HG03139 (cell line): ENCODE data around the gene DENND2A.
"Not testable (repeated sequence)": the region's sequence is repeated elsewhere in the genome, so short reads cannot be mapped to it uniquely, and the experiment has no call there.

Experiments
- ATAC-seq: cut with Tn5 transposase; IDR thresholded peaks from one replicate; pipeline ENCODE4 v1.9.1; 2021; ENCODE audit not compliant: unreplicated experiment

The DENND2A gene

DNA sequence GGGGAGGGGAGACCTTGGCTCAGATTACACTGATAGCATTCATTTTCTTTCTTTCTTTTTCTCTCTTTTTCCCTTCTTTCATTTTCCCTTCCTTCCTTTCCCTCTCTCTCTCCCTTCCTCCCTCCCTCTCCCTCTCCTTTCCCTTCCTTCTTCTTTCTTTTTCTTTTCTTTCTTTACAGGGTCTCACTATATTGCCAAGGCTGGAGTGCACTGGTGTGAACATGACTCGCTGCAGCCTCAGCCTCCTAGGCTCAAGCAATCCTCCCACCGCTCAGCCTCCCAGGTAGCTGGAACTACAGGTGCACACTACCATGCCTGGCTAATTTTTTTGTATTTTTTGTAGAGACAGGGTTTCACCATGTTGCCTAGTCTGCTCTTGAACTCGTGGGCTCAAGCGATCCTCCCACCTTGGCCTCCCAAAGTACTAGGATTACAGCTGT lies 88.4 kb downstream of the DENND2A start:
- no peak for ATAC-seq

DNA sequence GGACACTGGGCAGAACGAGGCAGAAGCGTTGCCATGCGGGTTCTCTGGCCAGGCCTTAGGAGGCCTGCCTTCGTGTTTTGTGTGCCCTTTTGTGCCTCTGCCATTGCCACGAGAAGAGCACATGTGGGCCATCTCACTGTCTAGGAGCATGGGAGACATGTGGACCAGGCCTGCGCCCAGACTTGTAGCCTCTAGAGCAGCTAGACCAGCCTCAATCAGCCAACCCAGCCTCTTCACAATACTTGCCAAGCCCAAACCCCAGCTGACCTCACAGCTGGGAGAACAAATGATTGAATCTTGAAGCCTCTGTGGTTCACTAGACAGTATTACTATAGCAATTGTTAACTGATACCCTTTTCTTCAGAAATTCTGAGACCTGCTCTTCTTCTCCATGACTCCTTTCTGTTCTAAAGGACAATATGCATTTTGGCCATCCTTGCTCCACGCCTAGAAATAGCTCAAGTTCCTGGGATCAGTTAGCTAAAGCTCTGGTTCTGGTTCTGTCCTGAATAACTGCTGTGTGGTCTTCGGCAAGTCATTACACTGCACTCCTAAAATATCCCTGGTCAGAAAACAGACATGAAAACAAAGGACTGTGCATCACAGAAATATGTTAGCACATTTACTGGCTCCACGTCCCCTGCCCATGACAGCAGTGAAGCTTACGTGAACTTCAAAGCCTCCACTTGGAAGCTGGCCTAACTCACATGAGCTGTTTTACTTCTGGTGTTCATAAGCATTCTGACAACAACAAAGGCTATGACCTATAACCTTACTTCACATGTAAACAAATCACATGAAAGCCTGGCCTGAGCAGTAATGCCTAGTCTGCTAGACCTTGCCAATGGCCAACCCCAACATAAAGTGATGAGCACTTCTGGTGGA lies 89.0 kb downstream of the DENND2A start:
- ATAC-seq = no peak

DNA sequence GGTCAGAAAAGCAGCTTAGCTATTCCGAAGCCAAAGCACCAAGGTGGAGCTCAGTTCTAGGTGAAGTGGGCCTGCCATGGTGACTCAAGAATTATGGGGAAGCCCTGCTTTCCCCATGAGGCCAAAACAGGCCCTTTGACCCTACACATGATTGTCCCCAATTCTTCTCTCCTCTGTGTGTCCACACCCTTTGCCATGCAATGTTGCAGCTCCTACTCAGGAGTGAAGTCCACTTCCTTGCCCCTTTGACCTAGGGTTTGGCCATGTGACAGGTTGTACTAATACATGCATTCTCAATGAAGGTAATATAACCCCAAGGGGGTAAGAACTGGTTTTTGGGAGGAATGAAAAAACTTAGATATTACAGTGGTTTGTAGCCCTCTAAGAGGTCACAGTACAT lies 93.7 kb downstream of the DENND2A start:
- ATAC-seq = no peak

DNA sequence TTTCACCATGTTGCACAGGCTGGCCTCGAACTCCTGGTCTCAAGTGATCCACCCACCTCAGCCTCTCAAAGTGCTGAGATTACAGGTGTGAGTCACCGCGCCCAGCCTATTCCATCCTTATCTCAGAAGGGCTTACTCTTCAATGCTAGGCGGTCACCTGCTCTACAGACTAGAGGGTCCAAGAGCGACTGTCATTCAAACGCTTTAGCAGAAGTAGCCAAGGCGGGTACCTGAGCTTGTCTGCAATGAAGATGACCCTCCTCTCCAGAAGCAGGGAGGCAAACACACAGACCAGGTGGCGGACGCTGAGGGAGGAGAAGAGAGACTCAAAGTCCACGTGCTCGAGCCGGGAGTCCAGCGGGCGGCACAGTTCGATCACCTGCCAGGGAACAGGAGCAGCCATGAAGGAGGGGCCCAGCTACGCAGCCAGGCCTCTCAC lies 96.2 kb downstream of the DENND2A start:
- no peak for ATAC-seq

DNA sequence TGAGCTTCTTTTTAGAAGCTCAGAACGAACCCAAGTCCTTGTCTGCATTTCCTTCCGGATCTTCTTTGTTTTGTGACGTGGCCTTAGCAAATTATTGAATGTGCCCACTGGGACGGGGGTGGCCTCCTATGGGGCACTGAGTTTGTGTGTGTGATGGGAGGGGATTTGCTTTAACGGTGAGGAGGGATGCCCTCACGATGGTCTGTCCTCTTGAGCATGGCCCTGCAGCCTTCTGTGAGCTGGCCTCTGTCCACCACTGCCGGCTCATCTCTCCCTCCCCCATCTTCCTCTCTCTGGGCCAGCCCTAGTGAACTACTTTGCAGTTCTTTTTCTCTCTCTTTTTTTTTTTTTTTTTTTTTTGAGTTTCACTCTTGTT lies 98.4 kb downstream of the DENND2A start:
- ATAC-seq = no peak

DNA sequence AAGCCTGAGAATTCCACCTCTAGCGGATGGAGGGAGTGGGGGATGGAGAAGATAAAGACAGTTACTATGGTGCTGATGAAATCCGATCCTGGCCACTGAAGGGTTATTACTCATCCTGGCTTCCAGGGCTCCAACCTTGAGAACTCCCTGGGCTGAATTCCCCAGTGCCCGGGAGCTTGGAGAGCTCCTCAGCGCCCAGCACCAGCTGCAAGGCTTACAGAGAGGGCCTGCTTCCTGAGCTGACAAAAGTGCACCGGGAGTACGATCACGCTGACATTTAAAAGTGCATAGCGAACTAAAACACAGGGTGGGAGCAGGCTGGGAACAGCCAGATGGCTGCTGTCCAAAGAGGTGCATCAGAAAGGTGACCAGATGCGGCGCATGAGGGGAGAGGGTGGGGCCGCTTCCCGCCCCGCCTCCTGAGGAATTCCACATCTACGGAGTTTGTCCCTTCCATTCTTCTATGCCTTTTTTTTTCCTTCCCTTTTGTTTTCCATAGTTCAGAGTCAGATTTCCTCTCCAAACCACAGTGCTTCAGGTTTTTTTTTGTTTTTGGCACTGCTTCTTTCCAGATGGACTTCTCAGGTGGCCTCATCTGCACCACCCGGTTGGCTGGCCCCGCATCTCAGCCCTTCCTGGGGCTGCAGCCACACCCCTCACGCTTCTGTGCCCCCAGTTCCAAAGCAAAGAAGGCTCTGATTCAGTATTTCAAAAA lies 98.9 kb downstream of the DENND2A start:
- ATAC-seq = no peak

DNA sequence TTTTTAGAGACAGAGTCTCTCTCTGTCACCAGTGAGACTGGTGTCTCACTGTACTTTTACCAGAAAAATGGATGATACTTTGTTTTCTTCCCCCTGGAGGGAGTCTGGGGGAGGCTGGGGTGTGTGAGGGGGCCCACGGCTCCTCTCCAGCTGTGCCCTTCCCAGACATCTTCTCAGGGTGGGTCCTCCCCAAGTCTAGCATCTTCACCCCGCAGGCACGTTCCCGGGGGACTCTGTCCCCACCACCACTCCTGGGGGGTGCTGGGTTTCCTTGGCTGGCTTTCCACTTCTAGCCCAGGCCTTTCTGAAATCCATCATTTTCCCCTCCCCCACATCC lies 99.5 kb downstream of the DENND2A start:
- no peak for ATAC-seq

DNA sequence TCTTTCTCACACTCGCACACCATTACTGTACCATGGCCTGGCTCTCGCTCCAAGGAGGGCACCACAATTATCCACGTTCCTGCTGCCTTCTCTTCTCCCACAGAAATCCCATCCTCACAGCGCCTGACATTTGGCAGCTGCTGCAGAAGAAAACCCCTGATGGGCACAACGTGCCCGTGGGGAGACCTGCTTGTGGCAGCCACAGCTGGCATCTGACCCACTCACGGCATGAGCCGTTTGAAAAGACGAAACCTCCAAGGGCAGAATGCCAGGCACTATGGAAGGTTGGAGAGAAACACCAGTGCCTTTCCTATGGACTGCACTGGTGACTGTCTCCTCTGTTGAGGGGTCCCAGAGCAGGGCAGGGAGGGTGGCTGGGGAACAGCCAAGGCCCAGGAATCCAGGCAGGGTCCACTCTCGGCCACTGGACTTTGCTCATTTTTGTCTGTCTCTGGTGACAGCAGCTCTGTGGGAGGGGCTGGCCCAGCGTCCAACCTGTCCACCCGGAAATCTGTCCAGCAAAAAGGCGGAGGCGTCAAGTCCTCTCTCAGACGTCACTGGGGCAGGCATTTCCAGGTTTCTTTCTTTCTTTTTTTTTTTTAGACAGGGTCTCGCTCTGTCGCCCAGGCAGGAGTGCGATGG lies 100.4 kb downstream of the DENND2A start:
- no peak for ATAC-seq

DNA sequence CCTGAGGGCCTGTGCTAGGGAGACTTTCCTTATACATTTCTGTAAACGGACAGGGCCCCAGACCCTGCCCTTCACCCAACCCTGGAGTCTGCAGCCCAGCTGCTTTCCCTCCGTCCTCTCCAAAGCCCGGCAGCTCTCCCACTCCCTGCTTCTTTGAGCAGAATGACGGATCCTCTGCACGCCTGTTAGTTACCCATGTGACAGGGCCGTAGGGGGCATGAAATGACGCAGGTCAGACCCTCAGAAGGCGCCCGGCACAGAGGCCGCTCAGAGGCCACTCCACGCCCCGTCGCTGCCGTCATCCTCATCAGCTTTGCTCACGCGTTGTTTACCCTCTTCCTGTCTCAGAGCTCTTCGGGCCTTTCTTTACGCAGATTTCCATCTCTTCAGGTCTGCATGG lies 101.2 kb downstream of the DENND2A start:
- no peak for ATAC-seq

DNA sequence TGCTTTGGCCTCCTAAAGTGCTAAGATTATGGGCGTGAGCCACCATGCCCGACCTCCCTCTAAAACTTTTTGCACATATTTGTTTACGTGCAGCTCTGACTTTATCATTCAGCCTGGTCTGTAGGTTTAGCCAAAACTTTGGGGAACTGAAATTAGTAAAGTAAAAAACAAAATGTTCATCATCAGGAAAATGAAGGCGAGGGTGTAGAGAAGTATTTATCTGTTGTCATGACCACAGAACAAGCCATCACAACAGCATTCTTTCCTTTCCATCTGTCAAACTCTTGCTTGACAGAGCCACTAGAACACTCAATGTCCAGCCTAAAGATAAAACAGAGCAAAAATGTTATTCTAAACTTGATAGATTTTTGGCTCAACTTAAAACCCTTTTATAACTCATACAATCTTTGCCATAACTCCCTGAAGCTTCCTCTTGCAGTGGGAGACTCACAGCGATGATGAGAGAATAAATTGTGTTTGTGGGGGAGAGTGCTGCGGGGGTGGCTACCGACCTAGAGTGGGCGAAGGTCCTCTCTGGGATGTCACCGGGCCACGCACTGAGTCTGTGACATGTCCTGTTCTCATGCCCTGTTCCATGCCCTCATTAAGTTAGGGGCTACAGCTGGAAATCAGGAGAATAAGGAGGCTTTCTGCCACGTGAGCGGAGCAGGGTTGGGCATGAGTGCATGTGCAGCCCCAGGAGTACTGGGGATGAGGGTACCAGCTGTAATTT lies 102.7 kb downstream of the DENND2A start:
- ATAC-seq = no peak

DNA sequence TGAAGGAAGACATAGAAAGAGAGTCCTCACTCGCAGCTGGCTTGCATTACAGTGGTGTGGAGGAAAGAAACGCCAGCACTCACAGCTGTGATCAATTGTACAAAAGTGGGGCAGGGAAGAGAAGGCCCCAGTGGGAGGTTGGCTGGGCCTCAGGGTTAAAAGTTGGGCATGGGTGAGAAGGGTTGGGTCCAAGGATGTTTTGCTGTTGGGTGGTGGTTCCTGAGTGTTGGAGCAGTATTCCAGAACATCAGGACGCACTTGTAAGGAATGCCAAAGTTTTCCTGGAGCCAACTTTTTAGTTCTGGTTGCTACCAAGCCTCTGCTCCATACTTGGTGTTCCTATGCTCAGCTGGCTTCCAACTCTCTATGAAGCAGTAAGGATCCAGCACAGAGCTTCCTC lies 105.9 kb downstream of the DENND2A start:
- ATAC-seq = no peak

DNA sequence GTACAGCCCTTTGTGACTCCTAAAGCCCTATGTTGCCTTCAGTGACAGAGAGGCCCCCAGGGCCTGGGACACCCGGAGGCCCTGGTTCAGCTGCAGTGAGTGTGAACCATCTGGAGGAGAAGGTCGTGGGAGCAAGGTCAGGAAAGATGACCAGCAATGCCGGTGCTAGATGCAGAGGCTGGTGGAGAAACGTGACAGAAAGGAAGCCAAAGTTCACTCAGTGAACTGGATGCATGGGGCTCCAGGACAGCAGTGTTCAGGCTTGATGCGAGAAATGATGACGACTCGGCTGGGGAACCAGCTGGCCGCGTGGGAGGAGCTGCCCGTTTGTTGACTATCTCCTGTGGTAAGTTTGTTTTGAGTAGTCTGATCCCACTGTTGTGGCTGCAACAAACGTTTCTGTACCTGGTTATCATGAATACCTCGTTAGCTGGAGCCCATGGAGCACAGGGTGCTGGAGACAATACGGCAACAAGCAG lies 107.2 kb downstream of the DENND2A start:
- ATAC-seq = no peak

DNA sequence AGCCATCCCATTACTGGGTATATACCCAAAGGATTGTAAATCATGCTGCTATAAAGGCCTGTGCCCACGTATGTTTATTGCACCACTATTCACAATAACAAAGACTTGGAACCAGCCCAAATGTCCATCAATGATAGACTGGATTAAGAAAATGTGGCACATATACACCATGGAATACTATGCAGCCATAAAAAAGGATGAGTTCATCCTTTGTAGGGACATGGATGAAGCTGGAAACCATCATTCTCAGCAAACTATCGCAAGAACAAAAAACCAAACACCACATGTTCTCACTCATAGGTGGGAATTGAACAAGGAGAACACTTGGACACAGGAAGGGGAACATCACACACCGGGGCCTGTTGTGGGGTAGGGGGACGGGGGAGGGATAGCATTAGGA lies 111.2 kb downstream of the DENND2A start:
- ATAC-seq = not testable (repeated sequence)

DNA sequence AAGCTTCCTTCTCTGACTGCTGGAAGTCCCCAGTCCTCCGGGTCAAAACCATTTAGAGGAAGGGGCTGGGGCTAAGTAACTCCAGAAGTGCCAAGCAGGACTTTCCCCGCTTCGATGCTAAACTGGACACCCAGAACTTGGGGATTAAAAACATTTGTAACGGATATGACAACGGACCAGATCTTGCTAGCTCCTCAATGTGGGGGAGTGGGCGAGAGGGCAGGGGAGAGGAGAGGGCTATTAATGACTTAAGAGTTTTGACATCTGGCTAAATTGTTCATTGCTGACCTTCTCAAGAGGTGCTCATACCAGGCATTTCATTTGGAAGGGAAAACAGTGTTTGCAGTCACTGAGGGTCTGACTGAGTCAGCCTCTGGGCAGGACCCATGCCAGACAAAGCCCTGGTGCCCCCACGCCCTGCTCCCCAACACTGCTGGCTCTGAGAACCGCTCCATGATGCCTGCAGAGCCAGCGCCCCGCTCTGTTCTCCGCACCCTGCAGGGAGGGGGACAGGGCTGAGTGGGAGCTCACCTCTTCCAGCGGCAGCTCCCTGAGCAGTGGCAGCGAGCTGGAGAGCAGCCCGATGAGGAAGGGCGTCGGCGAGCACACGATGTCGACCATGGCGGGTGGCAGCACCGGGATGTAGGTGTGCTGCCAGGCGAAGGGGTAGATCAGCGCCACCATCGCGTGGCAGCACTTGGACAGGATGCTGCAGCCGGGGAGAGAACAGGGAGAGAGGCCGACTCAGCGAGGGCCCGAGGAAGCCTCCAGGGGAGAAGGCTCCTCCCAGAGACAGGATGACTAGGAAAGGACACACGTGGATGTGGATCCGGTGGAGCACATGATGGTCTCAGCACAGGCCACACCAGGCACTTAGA lies 113.6 kb downstream of the DENND2A start:
- ATAC-seq = no peak

DNA sequence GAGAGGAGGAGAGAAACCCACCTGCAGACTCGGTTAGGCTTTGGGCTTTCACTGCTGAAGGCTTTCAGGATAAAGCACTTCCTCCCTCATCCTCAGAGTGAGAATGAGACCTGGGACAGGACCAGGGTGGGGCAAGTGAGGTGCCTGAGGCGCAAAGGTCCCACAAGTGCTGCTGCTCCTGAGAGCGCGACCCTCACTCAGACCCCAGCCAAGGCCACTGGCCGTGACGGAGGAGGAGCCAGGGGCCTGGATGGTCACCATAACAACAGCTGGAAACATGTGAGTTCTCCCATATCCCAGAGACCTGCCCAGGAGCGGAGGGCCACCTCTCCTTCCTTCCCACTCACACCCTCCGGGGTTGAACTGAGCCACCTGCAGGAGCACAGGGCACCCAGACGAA lies 114.4 kb downstream of the DENND2A start:
- no peak for ATAC-seq

DNA sequence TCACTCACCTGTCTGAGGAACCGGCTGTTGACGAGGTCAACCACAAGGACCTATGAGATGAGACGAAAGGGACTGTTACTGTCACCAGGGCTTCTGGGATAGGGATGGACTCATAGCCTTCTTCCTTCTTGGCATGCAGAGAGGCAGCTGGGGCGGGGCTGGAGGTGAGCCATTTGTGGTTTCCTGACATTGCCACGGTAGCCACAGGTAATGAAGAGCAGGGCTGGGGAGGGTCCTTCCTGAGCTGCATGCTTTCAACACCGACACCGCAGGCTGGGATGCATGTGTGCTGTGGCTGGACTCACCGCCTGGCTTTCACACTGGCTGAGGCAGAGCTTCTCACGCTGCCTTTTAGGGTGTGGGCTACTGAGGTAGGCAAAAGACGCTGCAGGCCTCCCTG lies 114.9 kb downstream of the DENND2A start:
- ATAC-seq = no peak

DNA sequence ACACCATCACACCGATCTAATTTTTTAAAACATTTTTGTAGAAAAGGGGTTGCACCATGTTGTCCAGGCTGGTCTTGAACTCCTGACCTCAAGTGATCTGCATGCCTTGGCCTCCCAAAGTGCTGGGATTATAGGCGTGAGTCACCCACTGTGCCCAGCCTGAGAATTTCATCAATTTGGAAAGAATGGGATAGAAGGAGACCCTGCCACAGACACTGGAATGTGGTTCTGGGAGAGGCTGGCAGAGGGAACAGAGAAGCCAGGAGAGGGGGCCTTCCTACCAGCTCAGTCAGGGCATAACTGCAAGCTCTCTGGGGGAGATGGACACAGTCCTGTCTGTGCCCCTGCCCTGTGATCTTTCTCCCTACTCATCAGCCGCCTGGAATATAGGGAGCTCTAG lies 119.2 kb downstream of the DENND2A start:
- ATAC-seq = no peak

DNA sequence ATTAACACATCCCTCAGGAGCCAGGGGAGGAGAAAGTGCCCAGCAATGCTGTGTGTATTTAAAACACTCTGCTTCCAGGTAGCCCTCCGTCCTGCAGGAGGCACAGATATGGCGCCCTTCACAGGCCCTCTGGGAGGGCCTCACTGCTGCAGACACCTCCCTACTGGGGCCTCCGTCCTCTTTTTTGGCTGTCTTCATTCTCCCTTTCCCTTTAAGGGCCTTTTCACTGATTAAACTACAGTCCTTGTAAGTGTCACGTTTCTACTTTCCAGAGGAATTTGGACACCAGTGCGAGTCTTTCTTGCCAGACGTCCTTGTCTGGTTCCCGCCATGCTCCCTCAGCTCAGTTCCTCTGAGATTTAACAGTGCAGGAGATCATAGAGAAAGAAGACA lies 121.6 kb downstream of the DENND2A start:
- ATAC-seq = no peak

DNA sequence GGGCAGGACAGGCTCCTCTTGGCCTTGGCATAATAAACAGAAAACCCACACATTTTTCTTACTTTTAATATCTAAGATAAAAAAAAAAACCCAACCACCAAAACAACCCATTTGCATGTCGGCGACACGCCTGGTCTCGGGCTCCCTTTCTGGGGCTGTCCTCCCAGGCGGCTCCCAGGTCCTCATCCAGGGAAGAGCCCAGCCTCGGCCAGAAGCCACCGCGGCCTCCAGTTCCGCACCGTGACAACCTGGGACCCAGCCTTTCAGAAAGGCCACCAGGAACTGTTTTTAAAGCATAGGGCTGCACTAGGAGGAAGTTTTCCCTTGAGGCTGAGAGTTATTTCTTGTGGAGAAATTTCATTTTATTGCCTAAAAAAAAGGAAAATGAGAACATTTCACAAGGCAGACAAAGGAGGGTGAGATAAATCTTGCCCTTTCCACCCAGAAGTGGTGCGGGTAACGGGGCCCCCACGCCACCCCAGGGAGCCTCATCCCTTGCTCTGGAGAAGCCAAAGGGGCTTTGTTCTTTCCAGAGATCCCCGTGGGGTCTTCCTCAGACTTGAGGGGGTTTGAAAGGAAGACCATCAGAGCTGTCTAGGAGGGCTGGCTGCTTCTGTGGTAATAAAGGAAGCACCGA lies 122.1 kb downstream of the DENND2A start:
- no peak for ATAC-seq
